GM20431 (cell line): Measurements from ENCODE around the gene HK1.
"Not testable (repeated sequence)": the region's sequence is repeated elsewhere in the genome, so short reads cannot be mapped to it uniquely, and the experiment has no call there.

Source experiments
- in situ Hi-C: fragments of 300-500 bp; cut with MseI, MboI; formaldehyde crosslinking; loops from one replicate; pipeline ENCODE4 v1.15.0; 2020; ENCODE audit warnings: low sequenced_read_pairs; ENCODE audit not compliant: unreplicated experiment

The HK1 gene

DNA sequence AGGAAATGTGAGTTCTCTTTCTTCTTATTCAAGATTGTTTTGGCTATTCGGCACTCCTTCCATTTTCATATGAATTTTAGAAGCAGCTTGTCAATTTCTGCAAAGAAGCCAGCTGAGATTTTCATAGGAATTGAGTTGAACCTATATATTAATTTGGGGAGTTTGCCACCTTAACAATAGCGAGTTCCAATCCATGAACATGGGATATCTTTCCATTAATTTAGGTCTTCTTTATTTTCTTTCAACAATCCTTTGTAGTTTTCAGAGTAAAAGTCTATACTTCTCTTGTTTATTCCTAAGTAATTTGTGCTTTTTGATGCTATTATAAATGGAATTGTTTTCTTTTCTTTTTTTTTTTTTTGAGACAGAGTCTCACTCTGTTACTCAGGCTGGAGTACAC, 26.9 kb upstream of the HK1 start:
- in situ Hi-C loops = not testable (repeated sequence)

DNA sequence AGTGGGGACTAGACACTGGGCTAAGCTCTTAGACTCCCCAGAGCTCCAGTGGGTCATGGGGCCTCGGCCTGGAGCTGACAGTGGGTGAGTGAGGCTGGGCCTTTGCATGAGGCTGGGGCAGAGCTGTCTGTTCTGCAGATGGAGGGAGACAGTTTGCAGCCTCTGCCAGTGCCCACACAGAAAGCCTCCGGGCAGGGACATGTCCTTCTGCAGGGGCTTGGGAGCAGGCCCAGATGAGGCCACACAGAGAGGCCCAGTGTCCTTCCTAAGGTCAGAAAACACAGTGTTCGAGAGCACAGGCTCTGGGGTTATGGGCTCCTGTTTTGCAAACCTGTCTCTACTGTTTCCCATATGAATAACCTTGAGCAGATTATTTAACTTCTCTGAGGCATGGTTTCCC, 25.1 kb upstream of the HK1 start:
- in situ Hi-C loops = no loop called here

DNA sequence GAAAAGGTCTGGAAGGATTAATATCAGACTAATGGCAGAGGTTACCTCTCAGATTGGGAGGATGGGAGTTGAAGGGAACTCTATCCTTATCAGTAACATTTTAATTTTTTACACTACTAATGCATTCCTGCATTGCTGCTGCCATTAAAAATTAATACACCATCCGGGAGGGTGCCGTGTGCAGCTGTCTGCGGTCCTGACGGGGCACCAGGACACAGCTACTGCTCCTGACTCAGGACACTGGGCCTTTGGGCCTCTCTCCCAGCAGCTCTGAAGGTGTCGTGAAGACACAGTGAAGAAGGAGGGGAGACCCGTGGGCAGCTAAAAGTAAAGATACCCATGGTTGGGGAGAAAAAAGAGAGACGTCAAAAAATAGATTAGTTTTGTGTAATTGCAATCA, 23.4 kb upstream of the HK1 start:
- in situ Hi-C loops = no loop called here

DNA sequence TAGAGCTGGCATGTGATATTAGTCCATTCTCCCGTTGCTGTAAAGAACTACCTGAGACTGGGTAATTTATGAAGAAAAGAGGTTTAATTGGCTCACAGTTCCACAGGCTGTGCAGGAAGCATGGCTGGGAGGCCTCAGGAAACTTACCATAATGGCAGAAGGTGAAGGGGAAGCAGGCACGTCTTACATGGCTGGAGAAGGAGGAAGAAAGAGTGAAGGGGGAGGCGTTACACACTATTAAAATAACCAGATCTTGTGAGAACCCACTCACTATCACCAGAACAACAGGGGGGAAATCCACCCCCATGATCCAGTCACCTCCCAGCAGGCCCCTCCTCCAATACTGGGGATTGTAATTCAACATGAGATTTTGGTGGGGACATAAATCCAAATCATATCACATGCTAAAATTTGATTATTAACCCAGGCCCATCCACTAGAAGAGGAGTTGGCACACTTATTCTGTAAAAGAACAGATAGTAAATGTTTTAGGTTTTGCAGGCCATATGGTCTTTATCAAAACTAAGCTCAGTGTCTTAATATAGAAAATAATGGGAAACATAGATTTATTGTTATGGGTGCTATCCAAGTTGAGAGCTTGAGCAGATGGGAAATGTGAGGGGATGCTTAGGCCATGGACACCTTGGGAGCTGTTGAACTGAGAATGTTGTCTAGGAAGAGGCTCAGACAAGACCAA, 18.6 kb upstream of the HK1 start:
- in situ Hi-C loops = no loop called here

DNA sequence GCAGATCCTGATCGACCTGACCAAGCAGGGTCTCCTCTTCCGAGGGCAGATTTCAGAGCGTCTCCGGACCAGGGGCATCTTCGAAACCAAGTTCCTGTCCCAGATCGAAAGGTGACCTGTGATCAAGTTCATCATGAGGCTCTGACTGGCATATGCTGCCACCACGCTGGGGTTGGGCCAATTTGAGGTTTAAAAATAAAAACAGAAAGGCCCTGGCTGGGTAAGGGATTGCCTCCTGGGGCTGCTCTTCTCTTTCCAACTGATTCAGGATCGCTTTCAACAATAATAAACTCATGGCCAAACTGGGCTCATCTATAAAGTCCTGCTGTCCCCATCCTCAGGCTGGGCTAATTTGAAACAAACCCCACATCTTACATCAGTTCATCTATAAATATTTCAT, 17.1 kb upstream of the HK1 start:
- in situ Hi-C loops = no loop called here

GRCh38 chr10:69262292-69262751, 16.0 kb upstream of the HK1 start:
- in situ Hi-C loops = no loop called here

GRCh38 chr10:69265521-69265920, 12.8 kb upstream of the HK1 start:
- in situ Hi-C loops = no loop called here

- in situ Hi-C loops = no loop called here
These were observed 9.4 kb upstream of the HK1 start for GRCh38 chr10:69268761-69269416.

DNA sequence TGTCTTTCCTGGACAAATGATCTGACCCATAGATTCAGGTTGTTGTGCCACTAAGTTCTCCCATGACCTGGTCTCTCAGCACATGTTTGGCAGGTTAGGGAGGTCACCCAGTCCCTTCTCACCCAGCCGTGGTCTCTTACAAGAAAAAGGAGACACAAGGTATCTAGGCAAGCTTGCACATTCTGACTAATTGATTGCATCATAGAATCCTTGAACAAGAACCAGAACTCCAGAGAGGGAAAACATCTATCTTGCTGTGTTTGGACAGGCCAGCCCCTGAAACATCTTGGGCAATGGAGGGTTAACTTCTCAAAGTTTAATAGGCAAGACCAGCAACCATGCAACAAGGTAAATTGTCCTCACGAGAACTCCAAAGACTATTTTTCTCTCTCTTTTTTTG, 8.5 kb upstream of the HK1 start:
- in situ Hi-C loops = no loop called here

- in situ Hi-C loops = no loop called here
These were observed 7.3 kb upstream of the HK1 start for GRCh38 chr10:69270990-69271389.

DNA sequence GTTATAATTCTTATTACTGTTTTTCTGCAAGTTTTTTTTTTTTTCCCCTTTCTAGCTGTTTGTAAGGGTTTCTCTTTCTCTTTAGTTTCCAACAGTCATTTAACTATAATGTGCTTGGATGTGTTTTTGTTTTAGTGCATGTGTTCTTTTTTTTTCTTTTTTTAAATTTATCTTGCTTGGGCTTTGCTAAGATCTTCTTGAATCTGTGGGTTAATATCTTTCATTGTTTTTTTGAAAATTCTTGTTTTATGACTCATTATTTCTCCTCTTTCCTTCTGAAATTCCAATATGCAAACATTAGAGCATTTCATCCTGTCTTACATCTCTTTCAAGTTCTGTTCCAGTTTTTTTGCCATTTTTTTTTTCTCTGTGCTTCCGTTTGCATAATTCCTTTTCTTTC, 5.7 kb upstream of the HK1 start:
- in situ Hi-C loops = no loop called here

DNA sequence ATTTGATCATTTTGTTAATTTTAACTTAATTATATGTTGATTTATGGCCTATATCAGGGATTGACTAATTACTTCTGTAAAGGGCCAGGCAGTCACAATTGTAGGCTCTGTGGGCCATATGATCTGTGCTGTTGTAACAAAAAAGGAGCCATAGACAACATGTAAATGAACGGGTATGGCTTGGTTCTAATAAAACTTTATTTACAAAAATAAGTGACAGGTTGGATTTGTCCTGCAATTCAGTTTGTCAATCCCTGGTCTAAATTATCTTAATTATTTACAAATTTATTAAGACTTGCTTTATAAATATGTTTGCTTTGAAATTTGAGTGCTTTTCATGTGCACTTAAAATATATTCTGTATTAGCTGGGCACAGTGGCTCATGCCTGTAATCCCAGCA, 2.9 kb upstream of the HK1 start:
- in situ Hi-C loops = no loop called here

- in situ Hi-C loops = no loop called here
These were observed 1.8 kb upstream of the HK1 start for GRCh38 chr10:69276503-69276902.

GRCh38 chr10:69279110-69279509, 814 bp downstream of the HK1 start:
- in situ Hi-C loops = no loop called here

GRCh38 chr10:69281507-69282413, 3.5 kb downstream of the HK1 start:
- in situ Hi-C loops = no loop called here

DNA sequence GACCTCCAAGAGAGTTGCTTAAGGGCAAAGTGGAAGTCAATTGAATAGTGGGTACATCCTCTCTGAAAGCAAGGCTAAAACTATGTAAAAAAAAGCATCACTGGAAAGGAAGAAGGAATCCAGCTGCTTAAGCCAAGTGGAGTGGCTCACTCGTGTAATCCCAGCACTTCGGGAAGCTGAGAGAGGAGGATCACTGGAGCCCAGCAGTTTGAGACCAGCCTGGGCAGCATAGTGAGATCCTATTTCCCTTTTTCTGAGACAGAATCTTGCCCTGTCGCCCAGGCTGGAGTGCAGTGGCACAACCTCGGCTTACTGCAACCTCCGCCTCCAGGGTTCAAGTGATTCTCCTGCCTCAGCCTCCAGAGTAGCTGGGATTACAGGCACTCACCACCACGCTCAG, 6.1 kb downstream of the HK1 start:
- in situ Hi-C loops = not testable (repeated sequence)

GRCh38 chr10:69285699-69286098, 7.4 kb downstream of the HK1 start:
- in situ Hi-C loops = no loop called here

- in situ Hi-C loops = no loop called here
These were observed 8.9 kb downstream of the HK1 start for GRCh38 chr10:69287181-69287580.

DNA sequence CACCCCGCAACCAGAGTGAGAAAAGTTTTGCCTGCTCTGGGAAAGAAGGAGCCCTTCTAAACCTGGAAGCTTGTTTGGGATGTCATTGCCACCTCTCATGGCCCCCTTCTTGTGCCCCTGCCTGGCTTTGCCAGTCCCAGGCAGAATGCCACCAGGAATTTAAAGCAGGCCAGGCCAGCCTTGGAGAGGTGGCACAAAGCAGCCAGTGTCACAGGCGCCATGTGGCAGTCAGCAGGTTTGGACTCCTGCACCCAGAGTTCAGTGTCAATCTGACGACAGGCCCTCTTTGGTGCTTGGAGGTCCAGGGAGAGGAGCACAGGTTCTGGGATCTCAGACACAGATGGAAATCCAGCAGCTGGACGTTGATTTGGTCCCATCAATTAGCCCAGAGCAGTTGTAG, 12.7 kb downstream of the HK1 start:
- in situ Hi-C loops = no loop called here

GRCh38 chr10:69292459-69292858, 14.2 kb downstream of the HK1 start:
- in situ Hi-C loops = no loop called here

- in situ Hi-C loops = no loop called here
These were observed 16.8 kb downstream of the HK1 start for GRCh38 chr10:69295027-69295636.
